Fibroblast of pulmonary artery (primary cell): ENCODE data around the gene WTIP.

Source experiments
- DNase-seq: peaks from one replicate; pipeline ENCODE4 v3.0.0-alpha.2; 2010; ENCODE audit warnings: low read depth
- H3K4me3 ChIP-seq: replicated peaks from 2 replicates; pipeline ENCODE4 v1.5.1; 2011; ENCODE audit warnings: low read depth, mild to moderate bottlenecking, control low read depth, low read length, moderate library complexity
- CTCF ChIP-seq: IDR thresholded peaks from 2 replicates; pipeline ENCODE4 v1.5.1; 2011; ENCODE audit warnings: mild to moderate bottlenecking, control low read depth, low read length, inconsistent platforms; ENCODE audit errors: missing control alignments

The WTIP gene

DNA sequence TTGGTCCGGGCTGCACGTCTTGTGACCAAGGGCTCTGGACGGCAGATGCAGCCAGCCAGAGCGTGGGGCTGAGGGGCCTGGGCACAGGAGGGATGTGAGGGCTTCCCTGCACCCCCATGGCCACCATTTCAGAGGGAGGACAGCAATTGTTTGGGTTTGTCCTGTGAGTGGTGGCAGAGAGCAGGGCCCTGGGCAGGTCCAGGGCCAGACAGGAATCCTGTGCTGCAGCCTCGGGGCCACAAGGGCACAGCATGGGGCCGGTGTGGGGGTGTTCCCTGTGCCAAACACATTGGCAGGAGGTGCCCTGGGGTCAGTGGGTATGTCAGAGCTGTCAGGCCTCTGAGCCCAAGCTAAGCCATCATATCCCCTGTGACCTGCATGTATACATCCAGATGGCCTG is 32.2 kb downstream of the WTIP start:
- TF ChIP-seq CTCF, result no peak
- no peak for DNase-seq
- no peak overlapping the region for H3K4me3 ChIP-seq

DNA sequence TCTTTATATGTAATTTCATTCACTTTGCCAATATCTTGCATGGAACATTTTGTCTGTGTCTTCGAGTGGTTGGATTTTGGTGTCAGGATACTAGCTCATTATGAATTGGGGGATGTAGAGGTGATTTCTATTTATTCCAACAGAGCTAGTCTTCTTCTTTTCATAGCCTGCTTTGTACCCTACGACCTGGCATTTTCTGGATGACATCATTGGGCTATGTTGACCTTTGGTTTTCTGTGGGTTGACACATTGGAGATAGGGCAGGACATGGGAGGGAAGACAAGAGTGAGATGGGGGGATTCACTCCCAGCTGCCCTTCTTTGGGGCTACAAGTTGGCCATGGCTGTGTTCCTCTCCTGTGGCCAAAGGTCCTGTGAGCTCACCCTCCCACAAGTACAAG is 38.0 kb downstream of the WTIP start:
- H3K4me3 ChIP-seq, result no peak overlapping the region
- TF ChIP-seq CTCF, result no peak
- no peak for DNase-seq

- TF ChIP-seq CTCF, result no peak
- DNase-seq, result no peak
- no peak overlapping the region for H3K4me3 ChIP-seq
Observed at GRCh38 chr19:34523408-34523807, 41.9 kb downstream of the WTIP start.

DNA sequence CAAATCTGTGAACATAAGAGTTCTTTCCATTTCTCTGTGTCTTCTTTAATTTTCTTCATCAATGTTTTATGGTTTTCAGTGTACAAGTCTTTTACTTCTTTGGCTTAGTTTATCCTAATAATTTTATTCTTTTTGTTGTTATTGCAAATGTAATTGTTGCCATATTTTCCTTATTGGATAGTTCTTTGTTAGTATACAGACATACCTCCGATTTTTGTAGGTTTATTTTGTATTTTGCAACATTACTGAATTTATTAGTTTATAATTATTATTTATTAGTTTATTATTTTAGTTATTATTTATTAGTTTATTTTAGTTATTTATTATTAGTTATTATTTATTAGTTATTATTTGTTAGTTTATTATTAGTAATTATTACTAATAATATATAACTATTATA is 43.4 kb downstream of the WTIP start:
- TF ChIP-seq CTCF, result no peak
- no peak for DNase-seq
- H3K4me3 ChIP-seq, result no peak overlapping the region

DNA sequence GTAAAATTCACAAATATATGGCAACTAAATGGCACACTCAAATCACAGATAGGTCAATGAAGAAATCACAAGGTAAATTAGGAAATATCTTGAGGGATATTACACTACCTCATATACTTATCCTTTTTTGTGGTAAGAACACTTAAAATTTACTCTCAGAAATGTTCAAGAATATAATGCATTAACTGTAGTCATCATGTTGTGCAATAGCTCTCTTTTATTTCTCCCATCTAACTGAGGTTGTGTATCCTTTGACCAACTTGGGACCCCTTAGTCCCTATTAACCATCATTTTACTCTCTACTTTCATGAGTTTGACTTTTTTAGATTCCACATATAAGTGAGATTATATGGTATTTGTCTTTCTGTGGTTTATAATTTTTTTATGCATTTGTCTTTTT is 52.6 kb downstream of the WTIP start:
- no peak for DNase-seq
- TF ChIP-seq CTCF, result no peak
- no peak overlapping the region for H3K4me3 ChIP-seq

DNA sequence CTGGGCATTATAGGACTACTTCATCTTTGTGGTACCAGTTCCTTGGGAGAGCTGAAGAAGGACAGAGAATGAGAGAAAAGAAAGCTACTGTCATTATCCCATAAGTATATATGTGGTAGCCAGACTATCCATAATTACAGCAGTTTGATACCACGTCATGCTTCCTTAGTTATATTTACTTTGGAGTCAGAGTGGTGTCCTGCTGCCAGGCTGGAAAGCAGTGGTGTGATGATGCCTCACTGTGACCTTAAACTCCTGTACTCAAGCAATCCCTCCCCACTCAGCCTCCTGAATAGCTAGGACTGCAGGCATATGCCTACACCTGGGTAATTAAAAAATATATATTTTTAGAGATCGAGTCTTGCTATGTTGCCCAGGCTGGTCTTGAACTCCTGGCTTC is 57.8 kb downstream of the WTIP start:
- H3K4me3 ChIP-seq, result no peak overlapping the region
- no peak for DNase-seq
- TF ChIP-seq CTCF, result no peak

DNA sequence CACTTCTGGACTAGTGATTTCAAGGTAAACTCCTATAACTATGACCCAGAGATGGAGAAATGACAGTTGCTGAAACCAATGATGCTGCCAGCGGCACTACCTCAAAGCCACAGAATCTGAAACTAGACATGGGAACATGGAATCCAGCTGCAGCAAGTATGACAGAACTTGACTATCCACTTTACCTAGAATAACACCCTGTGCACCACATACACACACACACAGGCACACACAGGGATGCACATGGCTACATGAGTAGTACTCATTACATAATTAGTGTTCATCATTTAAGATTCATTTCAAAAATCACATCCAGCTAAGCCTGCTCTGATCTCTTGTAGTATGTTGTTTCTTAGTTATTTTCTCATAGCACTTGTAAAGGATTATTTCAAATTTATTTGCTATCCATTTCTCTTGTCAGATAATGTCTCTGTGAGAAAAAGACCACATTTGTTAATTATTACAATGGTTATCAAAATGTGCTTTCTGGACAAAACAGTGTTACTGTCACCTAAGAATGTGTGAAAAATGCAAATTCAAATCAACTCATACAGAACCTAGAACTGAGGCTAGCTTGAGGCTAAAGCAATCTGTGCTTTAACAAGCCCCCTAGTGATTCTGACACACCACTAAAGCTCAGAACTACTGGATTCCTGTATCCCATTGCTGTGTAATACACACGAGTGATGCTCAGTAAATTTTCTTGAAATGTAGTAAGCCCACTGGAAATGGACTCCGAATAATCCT is 59.4 kb downstream of the WTIP start:
- no peak overlapping the region for H3K4me3 ChIP-seq
- no peak for TF ChIP-seq CTCF
- DNase-seq, result no peak
